Adrenal gland (tissue), 5 donors: ENCODE results near the gene NCOA5.

Experiments
- POLR2A ChIP-seq, 2 donors: fragments of 450-650 bp; IDR thresholded peaks; one replicate each; pipeline ENCODE4 v1.6.1; 2017; ENCODE audit warnings: antibody characterized with exemption in 2 of 2, mild to moderate bottlenecking in 2 of 2, moderate library complexity in 1 of 2
- TF ChIP-seq, protein P1 (sequence below), 6 experiments: fragments of 450-650 bp in 4 of 6; fragments of 200-600 bp in 2 of 6; sonication (generic) in 1 of 6; IDR thresholded peaks; 1 replicate in 5 of 6; 2 replicates in 1 of 6; pipeline versions ENCODE4 v1.5.1 to v1.8.0; 2016 to 2021; ENCODE audit warnings: antibody characterized with exemption in 6 of 6, mild to moderate bottlenecking in 2 of 6, moderate library complexity in 1 of 6
- donor health status: DM: no; HTN: no; CAD: no.

DNA sequence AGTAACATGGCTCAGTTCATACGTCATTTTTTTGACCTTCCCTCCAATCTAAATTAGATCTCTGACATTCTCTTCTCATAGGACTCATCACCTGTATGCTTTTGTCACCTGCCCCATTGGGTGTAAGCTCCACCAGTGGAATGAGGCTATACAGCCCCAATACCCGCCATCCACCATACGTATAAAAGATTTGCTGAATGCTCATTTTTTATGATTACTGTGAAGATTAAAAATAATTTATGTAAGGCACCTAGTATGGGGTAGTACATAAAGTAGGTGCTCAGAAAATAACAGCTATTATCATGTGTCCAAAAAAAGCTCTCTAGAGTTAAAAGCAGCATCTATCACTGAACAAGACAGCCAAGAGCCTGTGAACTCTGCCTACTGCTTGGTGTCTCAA is 24.1 kb downstream of the NCOA5 start:
- TF ChIP-seq, protein P1, sequence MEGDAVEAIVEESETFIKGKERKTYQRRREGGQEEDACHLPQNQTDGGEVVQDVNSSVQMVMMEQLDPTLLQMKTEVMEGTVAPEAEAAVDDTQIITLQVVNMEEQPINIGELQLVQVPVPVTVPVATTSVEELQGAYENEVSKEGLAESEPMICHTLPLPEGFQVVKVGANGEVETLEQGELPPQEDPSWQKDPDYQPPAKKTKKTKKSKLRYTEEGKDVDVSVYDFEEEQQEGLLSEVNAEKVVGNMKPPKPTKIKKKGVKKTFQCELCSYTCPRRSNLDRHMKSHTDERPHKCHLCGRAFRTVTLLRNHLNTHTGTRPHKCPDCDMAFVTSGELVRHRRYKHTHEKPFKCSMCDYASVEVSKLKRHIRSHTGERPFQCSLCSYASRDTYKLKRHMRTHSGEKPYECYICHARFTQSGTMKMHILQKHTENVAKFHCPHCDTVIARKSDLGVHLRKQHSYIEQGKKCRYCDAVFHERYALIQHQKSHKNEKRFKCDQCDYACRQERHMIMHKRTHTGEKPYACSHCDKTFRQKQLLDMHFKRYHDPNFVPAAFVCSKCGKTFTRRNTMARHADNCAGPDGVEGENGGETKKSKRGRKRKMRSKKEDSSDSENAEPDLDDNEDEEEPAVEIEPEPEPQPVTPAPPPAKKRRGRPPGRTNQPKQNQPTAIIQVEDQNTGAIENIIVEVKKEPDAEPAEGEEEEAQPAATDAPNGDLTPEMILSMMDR (IDR thresholded peaks at IDR 0.05), result no peak
- TF ChIP-seq POLR2A (IDR thresholded peaks at IDR 0.05), result no peak
